H4 (cell line): ENCODE data around the gene RECK. TPM values are rescaled to one million over a fixed set of nuclear protein-coding genes. Genes with fewer than 3 reads are reported as not detected.

ENCODE experiments used
- total RNA-seq: library from RNA; depleted of rRNA; stranded (reverse); fragments of >200 nt; shearing (Covaris generic); gene quantifications from 2 replicates; pipeline ENCODE4 v1.2.3, GENCODE V29; 2014; rRNA removed

The RECK gene
- total RNA-seq, 1 experiment from 2014 or later, result 14.3 TPM

Other genes starting within 250 kb of the RECK start
- gene NPR2, start 245.3 kb upstream of the RECK start, total RNA-seq, result 0.25 and 2.9 TPM in 2 replicates
- 0.99 TPM in 2 replicates for gene SPAG8, start 224.7 kb upstream of the RECK start, total RNA-seq
- gene HINT2, start 221.9 kb upstream of the RECK start, total RNA-seq, result 88.2 and 95.4 TPM in 2 replicates
- not detected in 2 replicates for gene FAM221B, start 208.2 kb upstream of the RECK start, total RNA-seq
- gene TMEM8B, start 207.7 kb upstream of the RECK start, total RNA-seq, result 2.1 and 4.2 TPM in 2 replicates
- not detected in 2 replicates for gene OR13J1, start 166.5 kb upstream of the RECK start, total RNA-seq
- gene HRCT1, start 130.7 kb upstream of the RECK start, total RNA-seq, result 0.41 TPM in 1 of 2 replicates, not detected in the other
- 0.12 and 0.27 TPM in 2 replicates for gene SPAAR, start 127.4 kb upstream of the RECK start, total RNA-seq
- not detected in 2 replicates for gene OR2S2, start 78.8 kb upstream of the RECK start, total RNA-seq
- 5.5 and 9.7 TPM in 2 replicates for gene GLIPR2, start 99.8 kb downstream of the RECK start, total RNA-seq
- gene CCIN, start 132.5 kb downstream of the RECK start, total RNA-seq, result 0.17 TPM in 1 of 2 replicates, not detected in the other
- 441 and 475 TPM in 2 replicates for gene CLTA, start 154.0 kb downstream of the RECK start, total RNA-seq
- 28.3 and 29.8 TPM in 2 replicates for gene GNE, start 221.5 kb downstream of the RECK start, total RNA-seq